Midbrain (tissue), 1 donor: ENCODE results near the gene COL5A2.

Experiments used
- DNase-seq: peaks from one replicate; lab custom pipeline; 2025; lab: John Stamatoyannopoulos, UW

Gene COL5A2

DNA sequence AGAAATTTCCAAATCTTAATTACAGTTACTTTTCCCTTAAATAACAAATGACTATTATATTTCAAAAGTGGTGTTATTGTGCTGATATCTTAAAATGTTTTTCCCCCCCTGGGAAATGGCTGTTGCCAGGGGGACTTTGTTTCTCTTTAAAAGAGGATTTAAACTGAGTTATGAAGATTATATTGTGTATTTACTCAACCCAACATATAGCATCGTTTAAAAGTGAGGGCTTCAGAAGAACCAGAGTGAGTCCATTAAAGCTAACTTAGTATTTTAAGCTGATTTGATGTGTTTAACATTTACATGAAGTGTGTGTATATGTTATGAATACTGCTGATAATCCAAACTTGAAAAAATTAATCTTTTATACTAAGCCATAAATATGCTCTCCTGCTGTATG, 81.6 kb downstream of the COL5A2 start:
- no peak for DNase-seq

DNA sequence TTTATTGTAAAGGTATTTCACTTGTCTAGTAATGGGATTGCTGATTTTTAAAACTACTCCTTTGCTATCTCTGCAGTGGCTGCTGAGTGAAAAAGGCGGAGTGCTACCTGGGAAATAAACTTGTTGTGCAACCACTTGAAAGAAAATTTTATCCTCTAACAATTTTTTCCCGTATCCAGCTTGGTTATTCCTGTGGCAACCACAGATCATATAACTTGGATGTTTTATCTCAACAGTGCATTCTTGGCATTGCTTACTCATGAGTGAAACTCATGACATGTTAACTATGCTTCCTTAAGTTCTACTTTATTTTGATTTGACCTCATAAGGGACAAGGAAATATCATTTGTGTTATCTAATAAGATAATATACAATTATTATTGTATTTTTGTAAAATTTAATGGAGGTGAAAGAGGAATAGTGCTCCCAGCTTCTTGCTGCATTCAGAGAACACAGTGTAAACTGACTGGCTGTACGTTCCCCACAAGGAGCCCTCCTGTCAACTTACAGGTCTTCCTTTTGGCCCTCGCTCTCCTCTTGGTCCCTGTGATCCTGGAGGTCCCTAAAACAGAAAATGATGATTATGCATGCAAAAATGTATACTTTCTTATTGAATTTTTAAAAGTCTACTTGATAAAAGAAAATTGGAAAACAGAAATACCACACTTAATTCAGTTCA, 82.7 kb downstream of the COL5A2 start:
- no peak for DNase-seq

DNA sequence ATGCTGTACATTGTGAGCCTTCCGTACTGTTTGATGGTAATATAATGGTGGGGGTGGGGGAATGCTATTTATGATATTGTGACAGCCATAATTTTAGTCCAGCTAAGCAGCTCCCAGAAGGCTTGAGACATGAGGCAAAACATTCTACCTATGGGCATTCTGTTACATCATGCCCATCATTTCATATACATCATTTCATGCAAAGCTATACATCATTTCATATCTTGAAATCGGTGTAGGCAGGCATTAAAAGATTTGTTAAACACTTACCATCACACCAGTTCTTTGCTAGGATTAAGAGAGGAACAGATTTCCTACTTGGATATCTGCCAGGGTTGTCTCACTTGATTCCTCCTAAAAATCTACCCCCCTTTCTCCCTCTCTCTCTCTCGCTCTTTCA, 84.5 kb downstream of the COL5A2 start:
- DNase-seq, result no peak

DNA sequence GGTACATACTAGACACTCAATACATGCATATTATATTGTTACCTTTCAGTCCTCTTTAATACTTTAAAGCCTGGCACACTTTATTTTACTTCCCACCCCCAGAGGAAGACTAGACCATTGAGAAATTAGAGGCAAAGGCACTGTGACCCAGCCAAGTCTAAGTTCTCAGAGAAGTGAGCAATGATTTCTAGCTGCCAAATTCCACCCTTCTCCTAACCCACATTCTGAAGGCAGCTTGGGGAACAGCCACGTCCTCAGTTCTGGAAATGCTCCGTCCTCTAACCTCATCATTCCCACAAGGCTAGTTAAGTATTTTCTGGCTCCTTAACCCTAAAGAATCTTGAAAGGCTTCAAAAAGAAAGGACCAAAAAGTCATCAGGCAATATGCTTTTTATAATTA, 86.6 kb downstream of the COL5A2 start:
- DNase-seq, result no peak

GRCh38 chr2:189091253-189091652, 88.3 kb downstream of the COL5A2 start:
- no peak for DNase-seq

DNA sequence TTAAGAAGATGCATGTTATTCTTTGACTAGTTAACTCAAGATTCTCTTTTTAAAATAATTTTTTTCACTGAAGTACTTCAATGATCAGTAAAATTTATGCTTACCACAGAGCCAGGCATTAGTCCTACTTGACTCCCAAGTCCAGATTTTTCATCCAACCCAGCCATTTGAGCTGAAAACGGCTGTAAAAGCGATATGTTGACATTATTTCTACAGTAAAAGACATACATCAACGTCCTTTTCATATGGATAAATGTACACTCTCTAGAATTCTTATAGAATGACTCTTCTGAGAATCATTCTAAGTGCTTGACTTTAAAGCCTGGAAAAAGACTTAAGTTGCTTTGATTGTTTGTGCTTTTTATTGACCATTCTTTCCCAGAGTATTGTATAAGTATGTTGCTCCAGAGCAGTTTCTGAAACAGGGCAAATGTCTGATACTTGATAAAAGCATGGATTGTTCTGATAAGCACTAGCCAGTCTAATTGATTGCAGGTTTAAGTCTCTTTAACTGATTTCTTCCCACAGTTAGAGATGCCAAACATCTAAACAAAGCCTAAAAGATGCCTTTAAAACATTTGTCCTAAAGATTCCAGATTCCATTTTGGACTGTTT, 90.9 kb downstream of the COL5A2 start:
- DNase-seq, result no peak

GRCh38 chr2:189086710-189087109, 92.9 kb downstream of the COL5A2 start:
- no peak for DNase-seq

- DNase-seq, result no peak
Measured at GRCh38 chr2:189086250-189086649, 93.3 kb downstream of the COL5A2 start.

DNA sequence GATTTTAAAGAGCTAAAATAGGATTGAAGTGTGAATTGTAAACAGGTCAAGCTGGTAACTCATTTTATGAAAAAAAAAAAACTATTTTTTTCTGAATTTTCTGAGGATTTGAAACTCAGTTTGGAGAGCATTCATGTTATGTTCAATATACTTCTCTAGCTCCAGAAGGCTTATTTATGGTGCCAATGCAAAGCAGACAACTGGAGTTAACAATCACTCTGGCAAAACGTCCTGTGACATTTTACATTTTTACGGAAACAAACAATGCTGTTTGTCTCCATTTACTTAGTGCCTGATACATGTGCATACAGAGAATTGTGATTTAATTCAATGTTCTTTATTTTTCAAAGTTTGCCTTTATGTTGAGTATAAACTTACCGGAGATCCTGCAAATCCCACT, 96.0 kb downstream of the COL5A2 start:
- DNase-seq, result no peak

DNA sequence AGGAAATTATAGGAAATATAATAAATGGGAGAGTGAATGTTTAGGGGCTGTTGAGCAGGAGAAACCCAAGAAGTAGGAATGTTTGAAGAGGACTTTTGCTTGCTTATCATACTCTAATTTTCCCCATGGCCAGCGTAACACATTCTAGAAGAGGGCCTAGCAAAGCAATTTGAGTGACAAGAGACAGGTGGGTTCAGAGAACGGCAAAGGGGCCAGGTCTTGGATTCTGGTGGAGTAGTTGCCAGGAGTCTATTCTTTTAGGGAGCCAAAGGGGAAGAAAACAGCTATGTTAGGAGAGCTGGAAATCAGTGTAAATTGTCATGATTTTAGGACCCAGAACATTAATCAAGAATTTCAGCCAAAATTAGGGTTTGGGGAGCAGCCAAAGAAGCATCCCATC, 96.5 kb downstream of the COL5A2 start:
- DNase-seq, result no peak

GRCh38 chr2:189082376-189082975, 97.1 kb downstream of the COL5A2 start:
- no peak for DNase-seq

DNA sequence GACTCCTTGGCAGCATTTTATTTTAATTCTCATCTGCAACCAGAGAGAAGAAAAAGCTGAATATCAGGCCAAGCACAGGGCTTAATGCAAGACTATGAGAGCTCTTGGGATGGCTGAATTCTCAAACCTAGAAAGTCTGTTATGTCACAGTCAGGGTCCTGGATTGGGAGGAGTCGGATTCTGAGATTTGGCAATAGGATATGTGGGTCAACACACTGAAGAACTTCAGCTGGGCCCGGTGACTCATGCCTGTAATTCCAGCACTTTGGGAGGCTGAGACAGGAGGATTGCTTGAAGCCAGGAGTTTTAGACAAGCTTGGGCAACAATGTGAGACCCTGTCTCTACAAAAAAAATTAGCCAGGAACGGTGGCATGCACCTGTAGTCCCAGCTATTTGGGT, 103.0 kb downstream of the COL5A2 start:
- no peak for DNase-seq

- DNase-seq, result no peak
Measured at GRCh38 chr2:189076120-189076519, 103.4 kb downstream of the COL5A2 start.

GRCh38 chr2:189074506-189074905, 105.1 kb downstream of the COL5A2 start:
- DNase-seq, result no peak

DNA sequence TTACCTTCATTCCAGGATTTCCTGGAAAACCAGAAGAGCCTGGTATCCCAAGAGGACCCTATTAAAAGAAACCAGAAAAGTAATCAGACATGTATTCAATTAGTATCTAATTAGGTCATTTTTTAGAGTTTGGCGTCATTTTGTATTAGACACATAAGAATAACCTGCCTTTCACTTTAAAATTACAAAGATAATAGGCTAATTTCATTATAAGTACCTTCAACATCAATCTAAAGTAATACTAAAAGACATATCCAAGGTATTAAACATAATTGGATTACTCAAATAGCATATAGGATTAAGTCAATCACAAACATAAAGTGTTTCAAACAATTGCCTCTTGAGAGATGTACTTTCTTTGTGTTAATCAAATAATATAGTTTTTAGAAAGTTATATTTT, 107.5 kb downstream of the COL5A2 start:
- no peak for DNase-seq

GRCh38 chr2:189069855-189070619, 109.5 kb downstream of the COL5A2 start:
- DNase-seq, result no peak

DNA sequence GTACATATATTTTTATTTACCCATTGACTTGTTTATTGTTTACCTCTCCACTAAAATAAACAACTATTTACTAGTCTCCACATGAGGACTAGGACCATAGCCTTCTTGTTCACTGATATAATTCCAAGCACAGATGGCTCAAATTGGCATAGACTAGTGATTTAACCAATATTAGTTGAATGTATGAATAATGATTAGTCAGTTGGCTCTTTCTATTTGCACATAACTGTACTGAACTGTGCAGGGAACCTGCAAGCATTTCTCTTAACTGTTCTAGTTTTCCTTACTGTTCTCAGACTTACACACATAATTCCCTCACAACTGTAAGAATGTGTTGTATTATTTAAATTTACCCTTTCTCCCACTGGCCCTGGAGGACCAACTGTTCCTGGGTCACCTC, 113.5 kb downstream of the COL5A2 start:
- DNase-seq, result no peak

DNA sequence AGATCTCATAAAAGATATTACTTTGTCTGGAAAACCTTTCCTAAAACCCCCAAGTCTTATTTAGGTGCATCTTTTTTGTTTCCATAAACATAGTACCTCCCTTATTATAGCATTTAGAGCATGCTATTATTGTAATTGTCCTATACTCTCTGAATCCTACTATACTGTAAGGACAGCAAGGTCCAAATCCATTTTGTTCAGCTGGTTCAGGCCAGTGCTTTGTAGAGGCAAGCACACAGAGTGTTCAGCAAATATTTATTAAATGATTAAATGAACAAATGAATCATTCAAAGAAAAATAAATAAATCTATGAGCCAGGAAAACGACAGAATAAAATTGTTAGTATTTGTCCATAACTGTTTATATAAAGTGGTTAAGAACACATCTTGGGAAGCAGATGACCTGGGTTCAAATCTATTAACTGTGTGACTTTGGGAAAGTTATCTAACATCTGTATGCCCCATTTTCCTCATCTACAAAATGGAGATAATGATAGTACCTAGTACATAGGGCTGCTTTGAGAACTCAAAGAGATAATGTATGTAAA, 119.4 kb downstream of the COL5A2 start:
- no peak for DNase-seq

DNA sequence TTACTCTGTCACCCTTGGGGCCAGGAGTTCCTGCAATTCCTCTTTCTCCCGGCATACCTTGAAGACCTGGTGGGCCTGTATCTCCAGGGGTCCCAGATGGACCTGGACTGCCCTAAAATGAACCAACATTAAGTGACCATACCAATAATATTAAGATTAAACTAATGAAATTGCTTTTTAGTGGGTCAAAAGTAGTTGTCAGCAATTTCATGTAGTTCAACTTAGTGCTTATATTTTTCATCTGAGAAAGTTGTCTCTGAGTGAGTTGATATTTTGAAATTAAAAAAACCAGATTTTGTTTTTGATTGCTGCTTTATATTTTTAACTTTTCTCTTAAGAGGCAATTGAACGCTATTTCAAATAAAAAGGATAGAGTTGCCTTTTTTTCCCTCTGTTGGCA, 122.2 kb downstream of the COL5A2 start:
- DNase-seq, result no peak

DNA sequence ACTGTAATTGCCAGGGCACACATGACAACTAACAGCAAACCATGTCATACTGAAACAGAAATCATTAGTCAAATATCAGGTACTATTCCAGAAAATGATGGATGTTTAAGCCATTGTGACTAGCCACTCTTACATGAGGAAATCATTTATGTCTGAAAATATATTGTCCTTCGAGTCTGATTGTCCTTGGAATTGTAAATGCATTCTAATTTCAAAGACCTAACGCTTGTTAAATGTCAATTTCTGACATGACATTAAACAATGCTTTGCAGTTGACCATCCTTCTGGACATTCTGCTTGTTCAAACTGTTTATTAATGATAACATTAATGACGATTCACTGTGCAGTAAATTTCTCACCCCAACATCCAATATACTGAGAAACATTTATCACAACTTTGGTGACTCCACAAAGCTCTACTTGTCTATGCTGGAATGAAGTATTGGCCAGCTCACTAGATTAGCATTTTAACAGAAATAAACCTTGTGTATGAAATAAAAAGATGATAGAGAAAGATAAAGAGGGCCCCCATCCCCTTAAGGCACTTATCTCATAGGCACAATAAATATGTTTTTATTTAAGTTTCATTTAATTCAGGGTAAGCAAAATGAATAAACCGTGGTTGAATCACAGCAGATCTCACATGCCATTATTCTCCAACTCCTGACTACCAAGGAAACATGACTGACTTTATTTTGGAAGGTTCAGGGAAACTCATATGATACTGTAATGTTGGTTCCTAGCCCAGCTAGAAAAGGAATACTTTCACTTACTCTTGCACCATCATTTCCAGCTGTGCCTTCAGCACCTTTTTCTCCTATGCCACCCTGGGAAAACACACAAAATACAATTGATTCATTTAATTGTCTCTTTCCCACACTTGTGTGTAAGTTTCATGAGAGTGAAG, 123.1 kb downstream of the COL5A2 start:
- no peak for DNase-seq

DNA sequence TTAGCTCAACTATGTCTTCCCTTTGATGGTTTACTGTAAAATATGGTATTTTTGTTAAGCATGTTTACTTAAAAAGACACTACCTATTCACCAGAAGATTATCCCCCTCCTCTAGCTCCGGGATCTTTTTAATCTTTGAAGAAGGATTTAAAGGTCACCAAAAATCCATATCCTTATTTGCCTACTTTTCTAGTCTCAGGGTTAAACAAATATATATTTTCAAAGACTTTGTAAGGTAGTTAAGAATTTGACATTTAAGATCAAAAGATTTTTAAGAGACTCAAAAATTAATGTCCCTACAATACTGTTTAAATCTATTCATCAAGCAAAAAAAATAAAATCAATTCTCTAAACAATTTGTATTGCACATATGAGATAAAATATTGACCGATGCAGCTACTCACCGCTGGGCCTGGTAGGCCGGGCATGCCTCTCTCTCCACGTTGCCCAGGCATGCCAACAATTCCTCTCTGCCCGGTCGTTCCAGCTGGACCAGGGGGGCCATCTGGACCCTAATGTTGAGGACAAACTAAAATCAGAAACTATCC, 129.3 kb downstream of the COL5A2 start:
- DNase-seq, result no peak
